Kidney tubule cell (primary cell): Measurements from ENCODE around the gene UNCX.

Experiments
- DNase-seq: peaks from one replicate; pipeline ENCODE4 v3.0.0-alpha.2; 2018; ENCODE audit warnings: low spot score

UNCX gene

DNA sequence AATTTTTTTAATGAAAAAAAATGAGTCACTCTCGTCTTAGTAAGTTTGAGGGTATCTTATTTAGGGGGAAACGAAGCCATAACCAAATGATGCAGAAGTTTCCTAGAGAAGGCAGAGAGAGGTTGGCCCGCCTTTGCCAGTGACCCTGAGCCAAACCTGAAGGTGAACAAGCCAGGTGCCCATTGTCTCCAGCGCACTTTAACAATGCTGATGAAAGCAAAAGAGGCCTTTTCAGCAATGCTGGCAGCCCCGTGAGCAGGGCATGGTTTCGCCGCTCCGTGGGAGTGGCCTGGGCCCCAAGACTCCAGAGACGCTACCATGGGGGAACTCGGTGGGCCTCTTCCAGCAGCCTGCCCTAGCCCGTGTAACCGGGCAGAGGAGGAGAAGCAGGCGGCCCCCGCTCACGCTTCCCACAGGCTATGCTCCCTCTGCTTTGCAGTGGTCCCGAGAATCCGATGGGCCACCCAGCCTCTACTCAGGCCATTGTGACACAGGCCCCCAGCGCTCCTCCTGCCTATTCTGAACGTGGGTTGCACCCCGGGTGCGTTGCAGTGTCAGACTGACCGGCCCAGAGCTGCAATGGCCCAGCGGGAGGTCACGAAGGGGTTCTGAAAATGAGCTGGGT, 14.0 kb upstream of the UNCX start:
- DNase-seq, result no peak

DNA sequence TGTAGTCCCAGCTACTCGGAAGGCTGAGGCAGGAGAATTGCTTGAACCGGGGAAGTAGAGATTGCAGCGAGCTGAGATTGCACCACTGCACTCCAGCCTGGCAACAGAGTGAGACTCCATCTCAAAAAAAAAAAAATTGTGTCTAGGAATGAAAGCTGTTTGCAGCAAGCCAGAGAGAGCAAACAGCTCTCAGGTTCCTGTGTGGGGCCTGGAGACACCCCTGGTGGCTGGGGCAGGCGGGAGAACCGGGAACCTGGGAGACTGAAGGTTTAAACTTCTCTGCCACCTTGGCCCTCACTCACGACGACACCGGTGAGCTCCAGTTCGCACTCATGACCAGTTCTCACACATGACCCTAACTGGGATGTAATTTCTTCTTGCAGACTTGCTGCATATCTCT, 13.2 kb upstream of the UNCX start:
- no peak for DNase-seq

DNA sequence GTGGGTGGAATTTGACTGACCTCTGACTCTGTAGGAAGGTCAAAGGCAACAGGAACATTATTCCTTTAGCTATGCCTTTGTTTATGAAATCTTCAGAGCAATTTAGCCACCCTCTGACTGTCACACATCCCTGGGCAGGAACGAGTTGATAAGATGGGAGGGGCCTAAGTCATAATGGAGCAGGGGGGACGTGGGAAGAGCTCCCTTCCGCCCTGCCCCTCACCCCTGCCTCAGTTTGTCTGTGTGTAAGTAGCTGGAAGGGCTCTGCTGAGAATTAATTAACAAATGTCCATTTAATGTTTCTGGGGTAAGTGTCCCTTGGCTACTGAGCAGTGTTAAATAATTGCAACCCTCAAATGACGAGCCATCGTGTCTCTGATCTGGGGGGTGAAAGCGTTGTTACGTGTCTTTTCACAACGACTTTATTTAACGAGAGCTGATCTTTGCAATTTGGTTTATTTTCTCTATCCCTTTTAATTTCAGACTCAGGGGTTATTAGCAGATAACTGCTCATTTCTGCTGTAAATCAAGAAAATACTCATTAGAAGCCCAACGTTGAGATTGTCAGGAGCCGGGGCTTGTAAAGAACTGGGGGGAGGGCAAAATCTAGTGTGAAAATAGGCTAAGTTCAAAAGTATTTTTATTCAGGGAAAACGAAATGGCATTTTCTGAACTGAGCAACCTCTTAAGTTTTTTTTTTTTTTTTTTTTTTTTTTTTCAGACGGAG, 12.5 kb upstream of the UNCX start:
- DNase-seq, result no peak

DNA sequence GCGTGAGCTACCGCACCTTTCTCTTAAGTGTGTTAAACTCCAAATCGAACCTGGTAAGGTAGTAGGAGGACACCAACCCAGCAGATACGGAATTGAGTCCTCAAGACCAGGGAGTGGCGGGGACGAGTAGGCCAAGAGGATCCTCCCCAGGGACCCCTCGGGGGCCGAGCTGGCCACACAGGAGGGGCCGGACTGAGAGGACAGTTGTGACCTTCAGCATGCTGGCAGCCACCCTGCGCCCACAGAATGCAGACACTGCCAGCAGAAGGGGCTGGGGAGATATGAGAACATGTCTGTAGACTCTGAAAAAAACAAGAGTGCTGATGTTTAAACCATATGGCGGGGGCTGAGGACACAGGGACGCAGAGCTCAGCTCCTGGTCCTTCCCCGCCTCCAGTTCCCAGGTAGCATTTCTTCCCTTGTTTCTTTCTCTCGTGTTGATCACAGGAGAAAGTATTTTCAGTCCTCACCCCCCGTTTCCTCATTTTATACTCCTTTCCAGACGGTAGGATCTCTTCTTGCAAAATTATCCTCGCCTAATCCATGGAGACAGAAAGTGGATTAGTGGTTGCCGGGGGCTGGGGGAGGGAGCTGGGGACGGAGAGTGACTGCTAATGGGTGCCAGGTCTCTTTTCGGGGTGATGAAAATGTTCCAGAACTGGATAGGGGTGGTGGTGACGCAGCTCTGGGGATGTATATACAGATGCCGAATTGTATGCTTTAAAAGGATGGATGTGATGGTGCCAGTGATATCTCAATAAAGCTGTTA, 11.5 kb upstream of the UNCX start:
- DNase-seq, result no peak

DNA sequence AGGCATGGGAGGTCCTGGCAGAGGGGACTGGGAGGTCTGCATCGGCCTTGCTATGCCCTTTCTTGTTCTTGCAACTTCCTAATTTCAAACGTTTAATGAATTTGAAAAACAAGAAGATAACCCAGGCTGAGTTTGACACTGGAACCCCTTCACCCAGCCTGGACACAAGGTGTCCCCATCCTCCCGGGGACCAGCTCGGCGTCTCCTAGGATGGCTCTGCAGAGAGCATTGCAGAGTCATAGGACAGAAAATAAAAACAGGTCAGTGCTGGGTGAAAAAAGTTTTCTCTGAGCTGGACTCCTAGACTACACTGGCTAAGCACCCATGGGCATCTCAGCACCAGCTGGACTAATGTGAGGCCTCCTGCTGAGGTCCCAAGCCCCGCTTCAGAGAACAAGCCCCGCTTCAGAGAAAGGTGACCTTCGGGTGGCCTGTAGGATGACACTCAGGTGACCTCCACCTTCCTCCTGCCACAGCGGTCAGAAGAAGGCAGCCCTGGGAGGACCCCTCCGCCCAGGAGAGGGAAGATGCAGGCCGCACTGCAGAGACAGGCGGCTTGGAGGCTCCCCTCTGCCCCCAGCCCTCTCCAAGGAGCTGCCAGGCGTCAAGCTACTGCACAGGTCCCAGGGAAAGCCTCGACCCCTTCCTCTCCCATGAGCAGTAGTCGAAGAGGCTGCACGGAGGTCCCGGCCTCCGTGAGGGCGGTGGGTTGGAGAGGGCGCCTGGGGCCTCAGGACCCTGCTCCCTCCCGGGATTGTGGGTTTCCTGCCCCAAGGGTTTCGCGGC, 9.3 kb upstream of the UNCX start:
- DNase-seq, result no peak

DNA sequence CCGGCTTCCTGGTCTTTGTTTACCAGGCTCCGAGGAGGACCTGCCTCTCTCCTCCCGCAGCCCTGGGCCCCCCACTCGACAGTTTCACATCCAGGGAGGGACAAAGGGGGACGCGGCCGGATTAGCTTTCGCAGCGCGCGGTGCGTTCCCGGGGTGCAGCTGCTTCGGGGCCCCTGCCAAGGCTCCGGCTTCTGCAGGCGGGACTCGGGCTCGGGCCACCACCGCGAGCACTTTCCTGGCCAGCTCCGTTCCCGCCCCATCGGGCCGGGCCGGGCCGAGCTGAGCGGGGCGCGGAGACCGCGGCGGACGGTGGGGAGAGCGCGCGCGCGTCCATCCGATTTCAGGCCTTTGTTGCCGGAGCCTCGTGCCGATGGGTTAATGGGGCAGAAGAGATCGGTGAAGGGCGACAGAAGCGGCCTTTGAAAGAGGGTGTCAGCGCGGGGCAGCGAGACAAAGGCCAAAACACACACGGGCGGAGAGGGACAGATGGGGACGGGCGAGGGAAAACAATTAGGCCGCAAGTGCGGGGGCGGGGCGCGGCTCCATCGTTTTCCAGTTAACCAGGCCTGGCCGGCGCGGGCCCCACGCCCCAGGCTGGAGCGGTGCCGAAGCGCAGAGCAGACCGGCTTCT, 8.5 kb upstream of the UNCX start:
- DNase-seq, result no peak

DNA sequence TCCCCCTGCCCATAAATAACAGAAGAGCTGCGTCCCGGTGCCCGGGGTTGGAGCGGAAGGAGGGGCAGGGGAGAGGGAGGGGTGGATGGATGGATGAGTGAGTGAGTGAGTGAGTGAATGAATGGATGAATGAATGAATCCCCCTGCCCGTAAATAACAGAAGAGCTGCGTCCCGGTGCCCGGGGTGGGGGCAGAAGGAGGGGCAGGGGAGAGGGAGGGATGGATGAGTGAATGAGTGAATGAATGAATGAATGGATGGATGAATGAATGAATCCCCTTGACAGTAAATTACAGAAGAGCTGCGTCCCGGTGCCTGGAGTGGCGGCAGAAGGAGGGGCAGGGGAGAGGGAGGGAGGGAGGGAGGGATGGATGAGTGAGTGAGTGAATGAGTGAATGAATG, 7.6 kb upstream of the UNCX start:
- no peak for DNase-seq

DNA sequence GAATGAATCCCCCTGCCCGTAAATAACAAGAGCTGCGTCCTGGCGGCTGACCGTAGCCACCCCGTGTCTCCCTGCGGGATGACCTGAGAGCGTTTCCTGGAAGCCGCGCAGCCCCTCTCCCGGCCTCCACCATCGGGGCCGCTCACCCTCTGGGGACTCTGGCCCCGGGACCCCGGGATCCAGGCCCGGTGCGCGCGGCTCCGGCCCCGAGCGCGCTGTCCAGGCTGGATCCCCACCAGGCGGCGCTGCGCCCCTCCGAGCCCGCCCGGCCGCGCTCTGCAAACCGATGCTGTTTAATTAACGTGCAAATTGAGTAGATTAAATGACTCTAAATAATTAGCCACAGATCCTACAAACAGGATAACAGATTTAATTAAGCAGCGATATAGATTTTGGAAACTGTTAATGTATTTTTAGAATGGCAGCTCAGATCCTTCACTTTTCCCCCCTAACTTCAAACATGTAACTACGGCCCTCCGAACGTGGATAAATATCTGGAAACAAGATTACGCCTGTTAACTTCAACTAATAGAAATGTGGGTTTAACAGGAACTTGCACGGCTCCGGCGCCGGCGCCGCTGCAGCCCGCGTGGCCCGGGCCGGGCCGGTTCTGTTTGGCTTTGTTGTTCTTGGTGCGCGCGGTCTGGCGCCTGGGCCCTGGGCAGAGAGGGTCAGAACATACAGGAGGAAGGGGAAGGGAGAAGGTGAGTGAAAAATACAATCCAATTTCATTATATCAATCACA, 7.1 kb upstream of the UNCX start:
- DNase-seq, result no peak

DNA sequence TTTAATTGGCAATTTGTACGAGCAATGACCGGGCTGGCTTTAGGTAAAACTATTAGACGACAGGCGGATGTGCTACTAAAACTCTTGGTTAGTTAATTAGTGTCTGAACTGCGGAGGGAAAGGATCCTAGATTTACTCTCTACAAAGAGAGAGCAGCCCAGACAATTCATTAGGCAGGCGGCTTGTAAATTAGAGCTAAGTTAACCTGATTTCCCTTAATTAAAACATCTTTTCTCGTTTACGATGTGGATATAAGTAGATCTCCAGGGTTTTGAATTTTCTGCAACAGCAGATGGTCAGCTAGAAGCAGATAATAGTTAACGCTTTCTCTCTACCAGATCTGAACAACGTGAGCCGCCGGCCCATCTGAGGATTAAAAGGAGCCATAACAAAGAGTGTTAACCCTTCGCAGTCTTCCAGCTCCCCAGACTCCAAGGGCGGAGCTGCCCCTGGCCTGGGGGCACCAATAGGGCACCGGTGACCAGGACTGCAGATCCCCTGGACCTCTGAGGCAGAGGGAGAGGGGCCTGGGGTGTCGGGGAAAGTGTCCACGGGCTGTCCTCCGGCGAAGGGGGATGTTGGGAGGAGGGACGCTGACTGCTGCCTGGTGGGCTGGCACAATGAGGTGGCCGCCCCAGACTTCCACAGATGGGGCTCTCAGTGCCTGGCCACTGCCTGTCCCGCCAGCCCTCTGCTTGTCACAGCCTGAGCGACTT, 6.3 kb upstream of the UNCX start:
- no peak for DNase-seq

DNA sequence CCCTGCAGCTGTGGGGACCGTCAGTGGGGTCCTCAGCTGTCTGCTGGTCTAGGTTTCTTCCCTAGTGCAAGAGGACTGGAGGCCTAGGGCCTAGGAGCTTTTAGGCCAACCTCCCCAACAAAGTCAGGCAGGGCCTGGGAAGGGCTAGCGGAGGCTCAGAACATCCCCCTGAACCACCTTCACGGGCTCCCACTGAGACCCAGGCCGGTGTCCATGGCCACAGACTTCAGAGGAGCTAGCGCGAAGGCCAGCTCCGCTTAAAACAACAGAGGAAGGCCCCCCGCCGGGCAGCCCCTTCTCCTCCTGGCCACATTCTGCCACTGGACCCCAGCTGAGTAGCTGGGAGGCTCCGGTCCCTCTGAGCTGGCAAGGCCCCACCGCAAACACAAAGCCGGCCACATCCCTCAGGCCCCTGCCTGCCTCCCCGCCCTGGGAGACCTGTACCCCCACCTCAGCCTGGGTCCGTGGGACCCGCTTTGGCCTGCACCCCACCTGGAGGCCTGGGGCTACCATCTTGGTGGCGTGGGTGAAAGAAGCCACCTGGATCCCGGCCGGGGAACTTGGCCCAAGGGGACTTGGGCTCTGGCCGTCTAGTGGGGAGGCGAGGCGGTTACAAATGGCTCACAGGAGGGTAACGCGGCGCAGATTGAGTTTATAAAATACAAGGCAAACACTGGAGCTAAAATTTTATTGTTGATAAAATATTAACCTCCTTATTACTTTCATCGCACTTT, 5.4 kb upstream of the UNCX start:
- no peak for DNase-seq

DNA sequence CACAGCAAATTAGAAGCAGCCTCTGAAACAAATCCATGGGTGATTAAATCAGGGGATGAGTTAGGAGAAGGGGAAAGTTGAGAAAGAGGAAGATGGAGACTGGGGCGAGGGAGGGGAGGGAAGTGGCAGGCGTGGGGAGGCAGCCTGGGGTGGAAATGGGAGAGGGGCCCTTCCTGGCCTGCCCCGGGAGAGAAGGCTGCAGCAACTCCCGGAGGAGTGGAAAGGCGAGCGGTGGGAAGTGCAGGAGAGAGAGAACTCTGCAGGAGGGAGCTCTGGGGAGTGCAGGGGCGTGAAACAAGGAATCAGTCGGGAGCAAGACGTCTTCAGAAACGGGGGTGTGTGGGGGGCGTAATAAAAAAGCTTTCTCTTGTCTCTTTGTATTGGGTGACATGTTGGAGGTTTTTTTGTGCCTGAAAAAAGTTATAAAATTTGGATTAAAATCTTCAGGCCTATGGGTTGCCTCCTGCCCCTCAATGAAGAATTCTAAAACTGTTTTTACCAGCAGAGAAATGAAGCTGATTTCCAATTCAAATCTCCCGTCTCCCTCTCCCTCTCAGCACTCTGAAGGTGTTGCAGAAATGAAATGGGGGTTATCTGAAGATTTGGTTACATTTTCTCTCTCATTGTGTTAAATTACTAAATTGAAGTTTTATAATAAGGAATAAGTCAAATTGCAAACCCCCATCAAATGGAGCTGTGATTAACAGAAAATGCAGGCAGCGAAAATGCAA, 4.7 kb upstream of the UNCX start:
- DNase-seq, result no peak

DNA sequence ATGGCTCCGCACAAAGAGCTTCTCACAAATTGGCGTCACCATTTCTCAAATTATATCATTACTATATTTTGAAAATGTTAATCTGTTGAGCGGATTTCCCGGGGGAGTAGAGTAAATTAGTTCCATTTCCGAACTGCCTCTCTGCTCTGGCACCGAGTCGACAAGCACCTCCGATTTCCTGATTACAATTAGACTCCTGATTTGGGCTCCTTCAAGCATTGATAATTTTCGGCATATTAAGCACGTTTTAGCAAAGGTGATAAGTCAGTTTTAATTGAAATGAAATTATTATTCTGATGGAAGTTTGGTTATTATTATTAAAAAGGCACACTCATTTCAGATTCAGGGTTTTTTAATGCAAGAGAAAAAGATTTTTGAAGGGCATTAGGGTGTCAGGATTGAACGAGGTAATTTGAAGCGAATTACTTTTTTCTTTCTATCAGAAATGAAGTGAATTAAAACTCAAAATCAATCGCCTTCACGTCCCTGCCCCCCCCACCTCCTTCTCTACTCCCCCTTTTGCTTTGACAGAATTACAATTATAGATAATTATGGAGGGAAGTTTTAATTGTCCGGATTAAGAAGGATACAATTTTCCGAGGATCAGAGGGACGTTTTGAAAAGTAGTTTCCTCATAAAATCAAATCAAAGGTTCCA, 4.0 kb upstream of the UNCX start:
- DNase-seq, result no peak

DNA sequence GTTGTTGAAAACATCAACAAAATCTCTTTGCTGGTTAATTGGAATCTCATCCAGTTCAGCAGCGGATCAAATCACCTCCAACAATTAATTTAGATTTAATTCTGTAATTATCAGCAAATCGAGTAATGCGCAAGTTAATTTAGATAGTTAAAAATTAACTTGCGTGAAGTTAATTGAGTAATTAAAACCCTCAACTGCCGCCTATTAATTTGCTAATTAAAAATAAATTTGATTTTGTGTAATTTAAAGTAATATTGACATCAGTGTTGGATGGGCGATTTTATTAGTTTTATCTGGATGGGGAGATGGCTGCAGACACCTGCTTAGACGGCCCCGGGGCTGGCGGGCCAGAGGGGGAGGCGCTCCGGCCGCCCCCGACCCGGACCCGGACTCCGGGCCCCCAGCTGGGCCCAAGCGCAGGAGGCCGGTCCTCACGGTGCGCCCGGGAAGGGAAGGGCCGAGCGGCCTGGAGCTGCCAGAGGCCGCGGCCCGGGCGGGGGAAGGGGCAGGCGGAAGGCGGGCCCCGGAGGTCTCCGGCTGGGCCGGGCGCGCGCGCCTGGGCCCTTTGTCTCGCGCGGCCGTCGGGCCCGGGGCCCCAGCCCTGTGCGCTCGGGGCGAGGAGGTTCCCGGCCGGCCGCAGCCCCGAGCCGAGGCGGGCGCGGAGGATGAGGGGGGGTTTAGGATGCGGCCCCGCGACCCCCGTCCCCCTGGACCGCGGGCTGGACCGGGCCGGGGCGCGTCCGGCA, 3.3 kb upstream of the UNCX start:
- DNase-seq, result no peak

DNA sequence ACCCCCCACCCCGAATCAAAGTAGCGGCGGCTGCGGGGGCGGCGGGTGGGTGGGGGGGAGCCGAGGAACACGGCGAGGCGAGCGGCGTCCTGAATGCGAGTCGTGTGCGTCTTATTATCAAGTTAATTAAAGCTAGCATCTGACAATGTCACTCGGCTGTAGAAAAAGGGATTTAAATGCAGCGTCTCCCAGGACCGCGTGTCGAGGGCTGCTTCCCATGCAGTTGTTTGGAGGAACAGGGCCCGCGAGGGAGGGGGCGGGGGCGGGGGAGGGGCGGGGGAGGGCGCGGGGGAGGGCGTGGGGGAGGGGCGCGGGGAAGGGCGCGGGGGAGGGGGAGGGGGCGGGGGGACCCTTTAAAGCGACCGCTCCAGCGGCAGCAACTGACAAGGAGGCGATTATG, 2.7 kb upstream of the UNCX start:
- no peak for DNase-seq

DNA sequence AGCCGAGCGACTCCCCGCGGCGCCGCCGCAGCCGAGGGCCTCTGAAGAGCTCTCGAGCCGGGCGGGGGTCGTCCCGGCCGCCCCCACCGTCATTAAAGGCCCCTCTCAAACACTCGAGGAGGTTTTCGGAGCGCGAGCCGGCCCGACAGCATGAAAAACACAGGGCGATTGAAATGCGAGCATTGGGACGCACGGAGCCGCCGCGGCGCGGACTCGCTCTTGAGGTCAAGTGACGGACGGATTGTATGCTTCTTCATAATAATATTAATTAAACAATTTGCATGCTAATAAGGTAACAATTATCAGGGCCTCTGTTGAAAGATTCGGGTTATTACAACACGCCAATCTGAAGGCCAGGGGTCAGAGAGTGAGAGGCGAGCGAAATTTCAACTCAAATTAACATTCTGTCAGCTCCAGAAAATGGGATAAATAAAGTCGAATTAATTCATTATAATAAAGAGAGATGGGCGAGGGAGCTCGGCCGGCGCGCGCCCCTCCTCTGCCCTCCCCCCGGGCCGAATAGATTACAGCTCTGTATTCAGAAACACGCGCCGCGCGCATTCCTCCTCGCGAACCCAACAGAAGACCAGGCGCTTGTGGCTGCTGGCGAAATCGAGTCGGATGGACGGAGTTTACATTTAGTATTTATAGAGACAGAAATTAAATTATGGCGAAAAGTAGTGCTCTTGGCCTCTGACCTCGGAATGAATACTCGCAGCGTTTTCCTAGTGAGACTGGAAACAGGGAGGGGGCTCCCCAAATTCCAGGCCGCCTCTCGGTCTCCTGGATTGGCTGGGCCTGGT, 2.1 kb upstream of the UNCX start:
- no peak for DNase-seq

DNA sequence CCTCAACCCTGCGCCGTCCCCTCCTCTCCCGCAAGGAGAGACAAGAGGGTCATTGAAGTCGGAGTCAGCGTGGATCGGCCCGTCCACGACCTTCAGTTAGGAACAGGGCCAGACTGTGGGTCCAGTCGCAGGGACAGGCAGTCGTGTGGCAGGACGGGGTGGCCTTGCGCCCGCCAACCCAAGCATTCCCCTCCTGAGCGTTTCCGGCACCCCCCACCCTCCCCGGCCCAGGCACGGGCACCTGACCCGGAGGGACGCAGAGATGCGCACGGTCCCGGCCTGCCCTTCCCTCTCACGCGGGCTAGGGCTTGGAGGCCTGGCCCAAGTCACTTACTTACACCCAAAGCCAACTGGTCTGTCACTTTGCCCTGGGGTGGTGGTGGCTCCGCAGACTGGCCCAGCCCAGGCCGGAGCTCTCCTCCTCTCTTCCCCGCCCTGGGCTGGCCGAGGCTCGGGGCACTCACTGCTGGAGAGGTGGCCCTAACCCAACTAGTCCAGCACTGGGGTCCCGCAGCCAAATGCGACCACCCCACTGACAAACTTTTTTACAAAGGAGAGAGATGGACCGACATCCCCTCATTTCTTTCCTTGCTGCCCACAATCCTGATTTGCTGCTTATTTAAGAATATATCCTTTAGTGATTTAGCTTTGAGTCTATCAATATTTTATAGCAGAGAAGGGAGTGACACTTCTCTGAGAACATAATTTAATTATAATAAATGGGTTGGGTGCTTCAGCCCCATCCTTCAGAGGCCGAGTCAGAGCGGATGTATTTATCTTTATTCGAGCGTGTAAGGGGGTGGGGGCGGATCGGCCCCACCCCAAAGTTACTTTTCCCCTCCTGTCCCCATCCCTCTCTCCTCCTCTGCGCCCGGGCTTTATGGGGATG, 1.2 kb upstream of the UNCX start:
- no peak for DNase-seq
